Measurements from ENCODE around the gene WDR19. TPM values are rescaled to one million over a fixed set of nuclear protein-coding genes. Genes with fewer than 3 reads are reported as not detected.
"Not testable (repeated sequence)": the region's sequence is repeated elsewhere in the genome, so short reads cannot be mapped to it uniquely, and the experiment has no call there.

WDR19 gene
- total RNA-seq, 2 experiments from 2014 or later = 10.0 to 11.8 TPM

DNA sequence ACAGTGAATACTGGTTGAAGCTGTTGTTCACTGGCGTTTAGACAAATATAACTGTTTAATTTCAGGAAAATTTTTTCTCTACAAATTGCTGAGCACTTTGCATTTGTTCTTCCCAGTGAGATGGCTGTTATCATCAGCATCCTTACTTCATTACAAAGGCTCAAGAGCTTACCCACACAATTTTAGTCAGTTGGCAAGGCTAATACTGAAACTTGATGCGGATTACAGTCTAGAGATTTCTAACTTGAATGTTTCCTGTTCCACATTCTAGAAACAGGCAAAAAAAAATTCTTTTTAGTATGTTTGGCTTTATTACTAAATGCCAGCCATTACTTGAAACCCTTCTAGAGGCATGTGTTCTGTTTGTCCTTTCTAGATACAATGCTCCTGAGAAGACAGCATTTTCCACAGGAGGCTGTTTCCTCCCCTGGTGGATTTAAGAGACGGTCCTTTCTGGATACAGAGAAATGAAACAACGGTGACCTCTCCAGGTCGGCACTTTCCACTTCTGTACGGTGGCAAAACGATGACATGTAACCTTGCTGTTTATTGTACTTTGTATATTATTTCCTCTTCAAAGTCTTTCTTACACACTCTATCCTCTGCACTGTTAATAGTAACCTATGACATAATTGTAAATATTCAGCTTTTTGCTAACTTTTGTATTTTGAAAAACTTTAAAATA, 102.9 kb downstream of the WDR19 start:
- ChIA-PET CTCF (interaction anchor here (0.6 to 1.4 kb wide), 7 partner anchors 12 to 434 kb away, joined by 3 to 4 read pairs (median 3); no protein-coding TSS in a partner anchor), POLR2A (no interaction called here)
- Mint-ChIP-seq H3K27me3 (no peaks in the 10 kb centered on the region), H3K4me3 (no peak overlapping the region), H3K27ac (no peak overlapping the region), H3K4me1 (peaks cover 17% of the 10 kb centered on the region), H3K36me3 (ENCODE audit: low read depth) (peaks cover 55% of the 10 kb centered on the region), H3K9me3 (no peaks in the 10 kb centered on the region)
- DNase-seq = no peak

DNA sequence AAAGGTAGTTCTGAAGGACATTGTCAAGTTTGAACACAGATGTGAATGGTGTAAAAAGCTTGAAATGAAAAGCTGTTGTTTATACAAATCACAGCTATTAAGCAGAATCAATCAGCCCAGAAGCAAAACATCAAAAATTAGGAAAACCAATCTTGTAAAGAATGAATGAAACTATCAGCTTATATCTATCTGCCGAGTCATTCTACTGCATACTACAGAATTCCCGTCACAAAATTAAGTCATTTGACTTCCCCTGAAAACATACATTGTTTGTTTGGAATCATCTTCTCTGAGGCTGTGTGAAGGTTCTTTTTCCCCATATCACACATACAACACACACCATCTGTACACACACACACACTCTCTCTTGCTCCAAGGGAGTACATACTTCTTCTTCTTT, 103.5 kb downstream of the WDR19 start:
- Mint-ChIP-seq H3K4me3 (no peak overlapping the region), H3K27ac (no peak overlapping the region), H3K36me3 (ENCODE audit: low read depth) (peaks cover 58% of the 10 kb centered on the region), H3K4me1 (peaks cover 17% of the 10 kb centered on the region), H3K27me3 (no peaks in the 10 kb centered on the region), H3K9me3 (no peaks in the 10 kb centered on the region)
- DNase-seq = no peak
- ChIA-PET POLR2A (no interaction called here), CTCF (interaction anchor here (0.6 to 1.2 kb wide), 3 partner anchors 14 to 60 kb away, joined by 3 read pairs; no protein-coding TSS in a partner anchor)

DNA sequence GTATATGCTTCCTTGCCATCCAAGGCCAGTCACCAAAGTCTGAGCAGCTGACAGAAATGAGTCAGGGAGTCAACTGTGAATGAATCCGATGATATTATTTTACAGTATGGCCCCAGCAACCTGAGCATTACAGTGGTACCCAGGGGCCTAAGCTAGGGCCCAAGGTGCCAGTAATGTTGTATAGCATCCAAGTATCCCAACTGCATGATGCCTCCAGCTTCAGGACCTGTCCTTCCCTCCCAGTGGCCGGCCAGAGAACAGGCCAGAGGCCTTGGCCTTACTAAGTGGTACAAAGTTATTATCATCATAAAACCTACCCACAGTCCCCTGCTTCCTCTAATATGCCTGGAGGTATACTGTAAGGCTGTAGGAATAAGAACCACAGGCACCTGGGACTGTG, 103.9 kb downstream of the WDR19 start:
- Mint-ChIP-seq H3K27ac (no peak overlapping the region), H3K36me3 (ENCODE audit: low read depth) (peaks cover 62% of the 10 kb centered on the region), H3K4me3 (no peak overlapping the region), H3K27me3 (no peaks in the 10 kb centered on the region), H3K9me3 (no peaks in the 10 kb centered on the region), H3K4me1 (peaks cover 17% of the 10 kb centered on the region)
- POLR2A ChIA-PET = no interaction called here
- DNase-seq = no peak
- CTCF ChIA-PET = interaction anchor here (1.2 kb wide), 2 partner anchors 13 to 48 kb away, joined by 3 read pairs; no protein-coding TSS in a partner anchor

- Mint-ChIP-seq H3K4me3 (no peak overlapping the region), H3K4me1 (peaks cover 17% of the 10 kb centered on the region), H3K27ac (no peak overlapping the region), H3K36me3 (ENCODE audit: low read depth) (peaks cover 66% of the 10 kb centered on the region), H3K27me3 (no peaks in the 10 kb centered on the region), H3K9me3 (no peaks in the 10 kb centered on the region)
- ChIA-PET CTCF (no interaction called here), POLR2A (no interaction called here)
- DNase-seq = no peak
Measured at GRCh38 chr4:39287223-39287622, 104.9 kb downstream of the WDR19 start.

DNA sequence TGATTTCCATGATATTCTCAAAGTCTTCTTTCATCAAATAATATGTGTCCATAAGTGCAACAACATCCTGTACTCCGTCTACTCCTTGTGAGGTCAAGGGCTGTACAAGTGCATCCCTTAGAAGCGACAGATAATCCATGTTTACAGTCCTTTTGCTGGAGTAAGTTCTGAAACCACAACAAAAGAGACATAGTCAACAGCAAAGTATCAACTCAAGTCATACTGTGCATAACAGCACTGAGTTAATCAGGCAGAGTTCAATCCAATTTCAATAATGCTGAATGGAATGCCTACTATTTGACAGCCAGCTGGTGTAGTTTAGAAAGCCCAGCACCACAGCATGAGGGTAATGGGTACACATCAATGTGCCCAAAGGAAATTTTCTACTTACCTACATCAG, 109.4 kb downstream of the WDR19 start:
- H3K36me3 Mint-ChIP-seq (ENCODE audit: low read depth) = peaks cover 68% of the 10 kb centered on the region
- POLR2A ChIA-PET = no interaction called here
- CTCF ChIA-PET = no interaction called here
- H3K4me3 Mint-ChIP-seq = no peak overlapping the region
- H3K4me1 Mint-ChIP-seq = peaks cover 11% of the 10 kb centered on the region
- no peaks in the 10 kb centered on the region for H3K27me3 Mint-ChIP-seq
- H3K9me3 Mint-ChIP-seq = no peaks in the 10 kb centered on the region
- no peak for DNase-seq
- H3K27ac Mint-ChIP-seq = no peak overlapping the region

GRCh38 chr4:39292433-39292832, 110.1 kb downstream of the WDR19 start:
- POLR2A ChIA-PET, H3K4me3 Mint-ChIP-seq, H3K27ac Mint-ChIP-seq, H3K27me3 Mint-ChIP-seq, DNase-seq, CTCF ChIA-PET, H3K9me3 Mint-ChIP-seq: not testable (repeated sequence)
- H3K36me3 Mint-ChIP-seq (ENCODE audit: low read depth) = peaks cover 62% of the 10 kb centered on the region
- H3K4me1 Mint-ChIP-seq = peaks cover 11% of the 10 kb centered on the region

DNA sequence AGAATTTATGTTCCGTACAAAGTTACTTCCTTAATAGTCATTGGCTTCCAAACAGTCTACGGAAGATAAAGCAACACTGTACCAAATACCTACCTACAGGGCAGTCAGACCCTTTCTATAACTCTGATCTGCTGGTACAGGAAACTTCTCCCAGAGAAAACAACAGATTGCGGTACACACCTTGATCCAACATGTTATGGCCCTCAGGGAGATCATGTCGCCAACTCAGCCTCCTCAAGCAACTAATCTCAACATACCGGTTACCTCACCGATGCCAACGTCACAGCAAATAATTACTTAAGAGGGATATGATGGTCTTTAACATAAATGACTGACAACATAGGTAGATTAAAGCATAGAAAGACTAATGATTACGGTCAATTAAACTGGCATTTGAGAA, 113.5 kb downstream of the WDR19 start:
- Mint-ChIP-seq H3K27me3 (no peaks in the 10 kb centered on the region), H3K4me1 (peaks cover 2% of the 10 kb centered on the region), H3K36me3 (ENCODE audit: low read depth) (peaks cover 69% of the 10 kb centered on the region), H3K4me3 (no peak overlapping the region), H3K9me3 (peaks cover 5% of the 10 kb centered on the region), H3K27ac (no peak overlapping the region)
- ChIA-PET CTCF (interaction anchor here (1.8 kb wide), 1 partner anchor 13 kb away, joined by 4 read pairs; no protein-coding TSS in a partner anchor), POLR2A (no interaction called here)
- no peak for DNase-seq

DNA sequence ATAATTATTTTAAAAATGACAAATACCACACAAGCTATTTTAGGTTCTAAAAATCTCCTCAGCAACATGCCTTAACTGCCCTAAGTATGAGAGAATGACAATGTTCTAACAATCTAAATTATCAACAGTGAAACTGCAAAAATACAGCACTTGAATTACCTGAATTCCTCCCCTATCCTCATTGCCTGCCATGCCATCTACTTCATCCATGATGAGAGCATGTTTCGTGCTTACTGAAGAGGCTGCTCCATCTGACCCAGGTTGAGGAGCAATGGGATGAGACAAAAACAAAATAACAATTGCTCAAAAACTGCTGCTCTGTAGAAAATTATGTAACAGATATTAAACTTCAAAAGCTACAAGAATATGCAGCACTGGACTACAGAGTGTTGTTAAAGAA, 120.6 kb downstream of the WDR19 start:
- DNase-seq = no peak
- POLR2A ChIA-PET = no interaction called here
- CTCF ChIA-PET = interaction anchor here (0.6 kb wide), 1 partner anchor 158 kb away, joined by 3 read pairs; no protein-coding TSS in a partner anchor
- H3K4me3 Mint-ChIP-seq = no peak overlapping the region
- H3K9me3 Mint-ChIP-seq = no peaks in the 10 kb centered on the region
- no peaks in the 10 kb centered on the region for H3K27me3 Mint-ChIP-seq
- H3K36me3 Mint-ChIP-seq (ENCODE audit: low read depth) = peaks cover 67% of the 10 kb centered on the region
- peaks cover 5% of the 10 kb centered on the region for H3K4me1 Mint-ChIP-seq
- no peak overlapping the region for H3K27ac Mint-ChIP-seq

GRCh38 chr4:39303871-39304270, 121.5 kb downstream of the WDR19 start:
- no peak for DNase-seq
- peaks cover 5% of the 10 kb centered on the region for H3K4me1 Mint-ChIP-seq
- H3K27ac Mint-ChIP-seq = no peak overlapping the region
- POLR2A ChIA-PET = no interaction called here
- H3K27me3 Mint-ChIP-seq = no peaks in the 10 kb centered on the region
- CTCF ChIA-PET = no interaction called here
- H3K36me3 Mint-ChIP-seq (ENCODE audit: low read depth) = peaks cover 68% of the 10 kb centered on the region
- H3K9me3 Mint-ChIP-seq = no peaks in the 10 kb centered on the region
- no peak overlapping the region for H3K4me3 Mint-ChIP-seq

DNA sequence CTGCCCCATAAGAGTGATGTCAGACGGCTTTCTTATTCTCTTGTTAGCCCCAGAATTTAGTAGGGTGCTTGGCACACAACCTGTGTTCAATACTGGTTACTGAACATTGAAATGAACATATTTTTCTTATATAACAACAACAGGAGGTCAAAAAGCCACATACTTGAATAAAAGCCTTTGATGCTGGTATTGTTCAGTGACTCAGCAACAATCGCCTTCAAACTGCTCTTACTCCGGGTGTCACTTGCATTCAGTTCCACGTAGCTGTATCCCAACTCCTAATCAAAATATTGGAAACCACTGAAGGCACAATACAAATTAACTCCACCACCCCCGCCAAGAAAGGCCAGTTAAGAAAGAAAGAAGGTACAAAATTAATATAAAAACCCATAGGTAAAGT, 122.3 kb downstream of the WDR19 start:
- DNase-seq = no peak
- Mint-ChIP-seq H3K27me3 (no peaks in the 10 kb centered on the region), H3K4me1 (peaks cover 5% of the 10 kb centered on the region), H3K36me3 (ENCODE audit: low read depth) (peaks cover 65% of the 10 kb centered on the region), H3K27ac (no peak overlapping the region), H3K9me3 (no peaks in the 10 kb centered on the region), H3K4me3 (no peak overlapping the region)
- ChIA-PET CTCF (no interaction called here), POLR2A (no interaction called here)

DNA sequence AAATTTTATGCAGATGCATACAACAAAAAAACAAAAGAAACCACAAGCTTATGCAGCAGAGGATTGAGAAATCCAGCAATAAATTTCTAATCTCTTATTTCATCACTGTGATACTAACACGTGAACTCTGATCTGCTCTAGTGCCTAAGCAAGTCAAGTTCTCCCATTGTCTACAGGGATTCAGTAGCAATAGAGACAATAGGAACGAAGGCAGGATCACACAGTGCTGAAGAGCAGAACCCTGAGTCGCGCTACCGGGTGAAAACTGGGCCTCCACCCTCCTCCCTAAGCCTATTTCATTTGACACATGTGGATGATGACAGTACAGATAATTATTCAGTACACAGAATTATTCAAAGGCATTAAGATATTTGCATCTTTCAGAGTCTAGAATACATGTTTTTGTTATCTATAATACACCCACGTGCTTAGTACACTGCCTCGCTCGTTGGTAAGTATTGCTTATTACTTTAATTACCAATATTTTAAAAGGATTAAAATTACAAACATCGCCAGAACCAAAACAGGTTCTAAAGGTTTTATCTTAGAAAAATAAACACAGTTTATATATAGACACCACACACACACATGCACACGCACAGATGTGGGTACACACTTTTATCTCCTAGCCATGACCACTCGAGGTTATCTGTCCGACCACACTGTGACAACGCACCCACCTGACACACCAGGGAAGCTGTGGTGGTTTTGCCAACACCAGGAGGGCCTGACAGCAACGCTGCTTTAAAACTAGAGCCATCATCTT, 123.8 kb downstream of the WDR19 start:
- ChIA-PET POLR2A (no interaction called here), CTCF (no interaction called here)
- no peak for DNase-seq
- H3K4me3 Mint-ChIP-seq = no peak overlapping the region
- no peaks in the 10 kb centered on the region for H3K9me3 Mint-ChIP-seq
- no peak overlapping the region for H3K27ac Mint-ChIP-seq
- H3K4me1 Mint-ChIP-seq = peaks cover 5% of the 10 kb centered on the region
- no peaks in the 10 kb centered on the region for H3K27me3 Mint-ChIP-seq
- peaks cover 56% of the 10 kb centered on the region for H3K36me3 Mint-ChIP-seq (ENCODE audit: low read depth)

GRCh38 chr4:39308611-39309010, 126.3 kb downstream of the WDR19 start:
- POLR2A ChIA-PET = no interaction called here
- Mint-ChIP-seq H3K36me3 (ENCODE audit: low read depth) (peaks cover 58% of the 10 kb centered on the region), H3K4me1 (peaks cover 5% of the 10 kb centered on the region), H3K9me3 (no peaks in the 10 kb centered on the region), H3K27ac (no peak overlapping the region), H3K27me3 (no peaks in the 10 kb centered on the region), H3K4me3 (no peak overlapping the region)
- DNase-seq = no peak
- CTCF ChIA-PET = interaction anchor here (1.5 kb wide), 1 partner anchor 14 kb away, joined by 4 read pairs; no protein-coding TSS in a partner anchor

GRCh38 chr4:39312816-39313215, 130.5 kb downstream of the WDR19 start:
- POLR2A ChIA-PET = no interaction called here

More at GRCh38 chr4:39312816-39313215, 130.5 kb downstream of the WDR19 start:
- Mint-ChIP-seq H3K4me3 (no peak overlapping the region), H3K4me1 (no peaks in the 10 kb centered on the region), H3K27ac (no peak overlapping the region), H3K36me3 (ENCODE audit: low read depth) (peaks cover 41% of the 10 kb centered on the region), H3K9me3 (no peaks in the 10 kb centered on the region), H3K27me3 (no peaks in the 10 kb centered on the region)
- no peak for DNase-seq
- CTCF ChIA-PET = interaction anchor here (2.6 kb wide), 1 partner anchor 10 kb away, joined by 7 read pairs; no protein-coding TSS in a partner anchor
